HEK293T (cell line): ENCODE measurements around the gene SNTA1.

Experiments used
- ARNT ChIP-seq: fragments of 450-650 bp; IDR thresholded peaks from 2 replicates; pipeline ENCODE4 v1.6.1; 2017; ENCODE audit warnings: mild to moderate bottlenecking
- BHLHE40 ChIP-seq: fragments of 450-650 bp; IDR thresholded peaks from 2 replicates; pipeline ENCODE4 v1.6.1; 2016; ENCODE audit warnings: mild to moderate bottlenecking, moderate library complexity, borderline replicate concordance
- CTBP1 ChIP-seq: fragments of 450-650 bp; IDR thresholded peaks from 2 replicates; pipeline ENCODE4 v1.6.1; 2016; ENCODE audit warnings: borderline replicate concordance
- ELF4 ChIP-seq: fragments of 450-650 bp; IDR thresholded peaks from 2 replicates; pipeline ENCODE4 v1.6.1; 2017; ENCODE audit warnings: antibody characterized with exemption
- FOXA1 ChIP-seq: fragments of 450-650 bp; IDR thresholded peaks from 2 replicates; pipeline ENCODE4 v1.6.1; 2016; ENCODE audit warnings: mild to moderate bottlenecking
- FOXK2 ChIP-seq: fragments of 450-650 bp; IDR thresholded peaks from 2 replicates; pipeline ENCODE4 v1.6.1; 2016; ENCODE audit warnings: mild to moderate bottlenecking
- FOXM1 ChIP-seq: fragments of 450-650 bp; IDR thresholded peaks from 2 replicates; pipeline ENCODE4 v1.6.1; 2017; ENCODE audit warnings: mild to moderate bottlenecking, borderline replicate concordance
- HDGF ChIP-seq: fragments of 450-650 bp; IDR thresholded peaks from 2 replicates; pipeline ENCODE4 v1.6.1; 2017; ENCODE audit warnings: antibody characterized with exemption, borderline replicate concordance
- L3MBTL2 ChIP-seq: fragments of 450-650 bp; conservative IDR thresholded peaks from 2 replicates; pipeline ENCODE4 v1.6.1; 2016; ENCODE audit warnings: mild to moderate bottlenecking
- NFRKB ChIP-seq: fragments of 450-650 bp; IDR thresholded peaks from 2 replicates; pipeline ENCODE4 v1.6.1; 2016; ENCODE audit warnings: mild to moderate bottlenecking, moderate library complexity
- SP1 ChIP-seq: fragments of 450-650 bp; IDR thresholded peaks from 2 replicates; pipeline ENCODE4 v1.6.1; 2017
- TARDBP ChIP-seq: fragments of 450-650 bp; IDR thresholded peaks from 2 replicates; pipeline ENCODE4 v1.6.1; 2016
- TF ChIP-seq, protein P1 (sequence below): fragments of 450-650 bp; IDR thresholded peaks from 2 replicates; pipeline ENCODE4 v1.6.1; 2016

- no peak for TF ChIP-seq BHLHE40
- TF ChIP-seq FOXM1: no peak
- no peak for TF ChIP-seq ELF4
- no peak for TF ChIP-seq SP1
- no peak for TF ChIP-seq TARDBP
- no peak for TF ChIP-seq FOXA1
- TF ChIP-seq, protein P1, sequence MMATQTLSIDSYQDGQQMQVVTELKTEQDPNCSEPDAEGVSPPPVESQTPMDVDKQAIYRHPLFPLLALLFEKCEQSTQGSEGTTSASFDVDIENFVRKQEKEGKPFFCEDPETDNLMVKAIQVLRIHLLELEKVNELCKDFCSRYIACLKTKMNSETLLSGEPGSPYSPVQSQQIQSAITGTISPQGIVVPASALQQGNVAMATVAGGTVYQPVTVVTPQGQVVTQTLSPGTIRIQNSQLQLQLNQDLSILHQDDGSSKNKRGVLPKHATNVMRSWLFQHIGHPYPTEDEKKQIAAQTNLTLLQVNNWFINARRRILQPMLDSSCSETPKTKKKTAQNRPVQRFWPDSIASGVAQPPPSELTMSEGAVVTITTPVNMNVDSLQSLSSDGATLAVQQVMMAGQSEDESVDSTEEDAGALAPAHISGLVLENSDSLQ: no peak
- TF ChIP-seq HDGF: no peak
- TF ChIP-seq NFRKB: no peak
- no peak for TF ChIP-seq ARNT
- no peak for TF ChIP-seq FOXK2
- no peak for TF ChIP-seq CTBP1
- no peak for TF ChIP-seq L3MBTL2
Measured at GRCh38 chr20:33441142-33441955, 2.2 kb downstream of the SNTA1 start.
